Measurements from ENCODE around the gene STK11.

Gene STK11

DNA sequence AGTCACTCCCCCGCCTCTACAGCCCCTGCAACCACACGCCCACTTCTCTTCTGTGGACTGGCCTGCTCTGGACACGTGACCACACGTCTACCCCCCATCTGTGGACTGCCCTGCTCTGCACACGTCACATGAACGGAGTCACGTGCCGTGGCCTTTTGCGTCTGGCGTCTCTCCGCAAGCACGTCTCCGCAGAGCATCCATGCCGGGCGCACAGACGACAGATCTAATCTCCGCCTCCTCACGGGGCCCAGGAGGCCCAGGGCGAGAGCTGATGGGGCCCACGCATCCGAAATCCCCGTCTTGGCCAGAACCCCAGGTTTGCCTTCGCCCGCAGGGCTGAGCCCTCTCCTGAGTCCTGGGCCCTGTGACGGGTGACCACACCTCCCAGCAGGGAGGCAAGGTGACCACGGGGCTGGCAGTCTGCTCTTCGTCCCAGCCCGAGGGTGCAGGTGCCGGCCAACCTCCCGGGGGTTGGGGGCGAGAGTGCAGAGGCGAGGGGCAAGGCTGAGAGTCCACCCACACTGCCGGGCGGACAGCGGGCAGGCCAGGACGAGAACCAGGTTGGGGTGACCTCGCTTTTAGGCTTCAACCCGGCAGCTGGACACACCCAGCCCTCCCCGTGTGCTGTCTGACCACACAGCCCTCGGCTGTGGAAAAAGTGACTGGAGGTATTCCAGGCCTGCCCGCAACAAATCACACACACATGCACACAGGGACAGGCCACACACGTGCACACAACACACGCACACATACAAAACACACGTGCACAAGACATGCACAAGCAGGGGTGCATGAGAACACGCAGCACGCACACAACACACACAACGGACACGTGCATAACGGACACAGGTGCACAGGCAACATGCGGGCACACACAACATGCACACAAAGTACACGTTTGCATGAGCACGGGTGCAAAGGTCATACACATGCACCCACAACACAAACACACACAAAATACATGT lies 35.4 kb upstream of the STK11 start:
- no peak overlapping the region for H3K4me3 ChIP-seq (ENCODE audit: low read depth, low read length)
- TF ChIP-seq, protein P1, sequence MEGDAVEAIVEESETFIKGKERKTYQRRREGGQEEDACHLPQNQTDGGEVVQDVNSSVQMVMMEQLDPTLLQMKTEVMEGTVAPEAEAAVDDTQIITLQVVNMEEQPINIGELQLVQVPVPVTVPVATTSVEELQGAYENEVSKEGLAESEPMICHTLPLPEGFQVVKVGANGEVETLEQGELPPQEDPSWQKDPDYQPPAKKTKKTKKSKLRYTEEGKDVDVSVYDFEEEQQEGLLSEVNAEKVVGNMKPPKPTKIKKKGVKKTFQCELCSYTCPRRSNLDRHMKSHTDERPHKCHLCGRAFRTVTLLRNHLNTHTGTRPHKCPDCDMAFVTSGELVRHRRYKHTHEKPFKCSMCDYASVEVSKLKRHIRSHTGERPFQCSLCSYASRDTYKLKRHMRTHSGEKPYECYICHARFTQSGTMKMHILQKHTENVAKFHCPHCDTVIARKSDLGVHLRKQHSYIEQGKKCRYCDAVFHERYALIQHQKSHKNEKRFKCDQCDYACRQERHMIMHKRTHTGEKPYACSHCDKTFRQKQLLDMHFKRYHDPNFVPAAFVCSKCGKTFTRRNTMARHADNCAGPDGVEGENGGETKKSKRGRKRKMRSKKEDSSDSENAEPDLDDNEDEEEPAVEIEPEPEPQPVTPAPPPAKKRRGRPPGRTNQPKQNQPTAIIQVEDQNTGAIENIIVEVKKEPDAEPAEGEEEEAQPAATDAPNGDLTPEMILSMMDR (IDR thresholded peaks at IDR 0.05; ENCODE audit: low read depth, low read length), result no peak
- TF ChIP-seq POLR2A (IDR thresholded peaks at IDR 0.05; ENCODE audit: extremely low read depth, insufficient read length), result no peak
- no peak for TF ChIP-seq MYC (IDR thresholded peaks at IDR 0.05; ENCODE audit: low read depth, low read length)
- TF ChIP-seq, protein P2, sequence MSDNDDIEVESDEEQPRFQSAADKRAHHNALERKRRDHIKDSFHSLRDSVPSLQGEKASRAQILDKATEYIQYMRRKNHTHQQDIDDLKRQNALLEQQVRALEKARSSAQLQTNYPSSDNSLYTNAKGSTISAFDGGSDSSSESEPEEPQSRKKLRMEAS (IDR thresholded peaks at IDR 0.05; ENCODE audit: low read depth, low read length), result no peak
- no peak for DNase-seq (ENCODE audit: low read depth)

DNA sequence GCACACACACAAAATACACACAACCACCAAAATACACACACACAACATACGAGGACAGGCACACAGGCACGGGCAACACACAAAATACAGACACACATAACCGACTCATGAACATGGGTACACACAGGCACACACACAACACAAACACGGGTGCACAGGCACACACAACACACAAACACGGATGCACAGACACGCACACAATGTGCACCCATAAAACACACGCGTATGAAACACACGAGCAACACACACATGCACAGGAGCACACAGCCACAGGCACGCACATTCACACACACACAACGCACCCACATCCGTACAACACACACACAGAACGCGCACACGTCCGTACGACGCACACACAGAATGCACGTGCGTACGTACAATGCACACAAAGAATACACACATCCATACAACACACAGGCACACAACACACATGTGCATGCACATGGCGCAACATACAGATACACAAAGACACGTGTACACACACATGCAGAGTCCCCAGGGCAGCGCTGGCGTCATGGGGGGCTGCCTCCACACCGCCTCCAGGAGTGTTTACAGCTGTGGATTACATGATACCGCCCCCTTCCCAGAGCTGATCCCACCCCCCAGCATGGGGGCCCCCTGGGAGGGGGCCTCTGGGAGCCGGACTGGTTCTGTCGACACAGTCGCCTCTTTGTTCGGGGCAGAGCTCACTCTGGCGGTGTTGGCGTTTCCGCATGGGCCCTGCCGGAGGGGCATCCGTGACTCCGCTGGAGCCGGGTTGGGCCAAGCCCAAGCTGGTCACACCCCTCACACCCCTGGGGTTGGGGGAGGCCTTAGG lies 34.4 kb upstream of the STK11 start:
- no peak for DNase-seq (ENCODE audit: low read depth)
- no peak overlapping the region for H3K4me3 ChIP-seq (ENCODE audit: low read depth, low read length)
- TF ChIP-seq MYC (IDR thresholded peaks at IDR 0.05; ENCODE audit: low read depth, low read length), result no peak
- TF ChIP-seq POLR2A (IDR thresholded peaks at IDR 0.05; ENCODE audit: extremely low read depth, insufficient read length), result no peak
- TF ChIP-seq, protein P1 (IDR thresholded peaks at IDR 0.05; ENCODE audit: low read depth, low read length), result no peak
- TF ChIP-seq, protein P2 (IDR thresholded peaks at IDR 0.05; ENCODE audit: low read depth, low read length), result no peak

DNA sequence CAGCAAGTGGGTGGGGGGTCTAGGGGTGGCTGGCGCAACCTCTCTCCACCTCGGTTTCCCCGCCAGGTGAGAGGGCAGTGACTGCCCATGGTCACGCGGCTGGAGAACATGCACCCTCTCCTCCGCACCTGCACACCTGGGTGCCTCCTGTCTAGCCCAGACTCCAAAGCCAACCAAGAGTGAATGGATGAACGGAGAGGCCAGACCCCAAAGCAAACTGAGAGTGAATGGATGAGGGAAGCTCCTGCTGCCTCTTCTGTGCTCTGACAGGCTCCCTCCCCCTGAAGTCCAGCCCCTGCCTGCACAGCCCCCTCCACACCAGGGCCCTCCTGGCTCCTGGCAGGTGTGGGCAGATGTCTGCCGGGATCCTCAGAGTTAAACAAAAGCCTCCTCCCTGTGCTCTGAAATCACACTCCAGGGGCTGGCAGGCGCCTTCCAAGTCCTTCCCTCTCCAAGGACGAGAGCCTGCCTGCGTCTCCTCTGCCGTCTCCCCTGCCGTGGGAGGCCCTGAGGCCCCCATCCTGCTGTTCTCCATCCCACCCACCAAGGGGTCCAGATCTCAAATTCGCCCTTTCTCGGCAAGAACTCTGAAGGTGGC lies 33.7 kb upstream of the STK11 start:
- TF ChIP-seq MYC (IDR thresholded peaks at IDR 0.05; ENCODE audit: low read depth, low read length) (no peak), POLR2A (IDR thresholded peaks at IDR 0.05; ENCODE audit: extremely low read depth, insufficient read length) (no peak)
- TF ChIP-seq, protein P2 (IDR thresholded peaks at IDR 0.05; ENCODE audit: low read depth, low read length), result no peak
- TF ChIP-seq, protein P1 (IDR thresholded peaks at IDR 0.05; ENCODE audit: low read depth, low read length), result no peak
- DNase-seq (ENCODE audit: low read depth), result no peak
- H3K4me3 ChIP-seq (ENCODE audit: low read depth, low read length), result no peak overlapping the region

GRCh38 chr19:1172353-1173158 lies 33.0 kb upstream of the STK11 start:
- H3K4me3 ChIP-seq (ENCODE audit: low read depth, low read length), result peak overlapping the region; percentile 68
- TF ChIP-seq, protein P1 (IDR thresholded peaks at IDR 0.05; ENCODE audit: low read depth, low read length), result no peak
- TF ChIP-seq, protein P2 (IDR thresholded peaks at IDR 0.05; ENCODE audit: low read depth, low read length), result no peak
- no peak for TF ChIP-seq POLR2A (IDR thresholded peaks at IDR 0.05; ENCODE audit: extremely low read depth, insufficient read length)
- TF ChIP-seq MYC (IDR thresholded peaks at IDR 0.05; ENCODE audit: low read depth, low read length), result no peak
- DNase-seq (ENCODE audit: low read depth), result no peak

Measured in NB4 (cell line).